HepG2 (cell line): ENCODE data around the gene HEY2. TPM values are rescaled to one million over a fixed set of nuclear protein-coding genes. Genes with fewer than 3 reads are reported as not detected.
A peak's percentile ranks its signal among the peaks of the same experiment; 100 is the strongest.

Source experiments
- ATF6 ChIP-seq: sonication (generic); formaldehyde crosslinking; conservative IDR thresholded peaks from 2 replicates; pipeline ENCODE4 v1.4.0; 2020; ENCODE audit warnings: missing genetic modification reagents
- FOXC1 ChIP-seq: sonication (generic); formaldehyde crosslinking; IDR thresholded peaks from 2 replicates; pipeline ENCODE4 v1.8.0; 2022; ENCODE audit warnings: mild to moderate bottlenecking, missing genetic modification reagents, borderline replicate concordance
- FOXP1 ChIP-seq, 2 experiments: fragments of 450-650 bp in 1 of 2; IDR thresholded peaks; 2 replicates each; pipeline ENCODE4 v1.6.1; 2017 to 2018; ENCODE audit warnings: antibody characterized with exemption in 1 of 2
- GRHL1 ChIP-seq: sonication (generic); formaldehyde crosslinking; conservative IDR thresholded peaks from 2 replicates; pipeline ENCODE4 v1.8.0; 2022; ENCODE audit warnings: missing genetic modification reagents
- HIVEP1 ChIP-seq: sonication (generic); formaldehyde crosslinking; IDR thresholded peaks from 2 replicates; pipeline ENCODE4 v1.4.0; 2020; ENCODE audit warnings: mild to moderate bottlenecking, missing genetic modification reagents
- HMGXB4 ChIP-seq, 2 experiments: sonication (generic) in 1 of 2; formaldehyde crosslinking in 1 of 2; IDR thresholded peaks; 2 replicates each; pipeline versions ENCODE4 v1.4.0 to v1.6.1; 2018 to 2020; ENCODE audit warnings: missing genetic modification reagents in 2 of 2, borderline replicate concordance in 1 of 2, low read depth in 1 of 2, mild to moderate bottlenecking in 1 of 2, missing biosample characterization in 1 of 2
- KLF11 ChIP-seq: IDR thresholded peaks from 2 replicates; pipeline ENCODE4 v1.6.1; 2016; ENCODE audit warnings: missing compliant biosample characterization
- MTERF4 ChIP-seq: sonication (generic); formaldehyde crosslinking; IDR thresholded peaks from 2 replicates; pipeline ENCODE4 v1.8.0; 2023; ENCODE audit warnings: mild to moderate bottlenecking, missing genetic modification reagents
- MXD3 ChIP-seq: IDR thresholded peaks from 2 replicates; pipeline ENCODE4 v1.6.1; 2016; ENCODE audit warnings: mild to moderate bottlenecking, missing biosample characterization, missing genetic modification reagents
- PAWR ChIP-seq: sonication (generic); formaldehyde crosslinking; IDR thresholded peaks from 2 replicates; pipeline ENCODE4 v1.4.0; 2020; ENCODE audit warnings: missing genetic modification reagents, mild to moderate bottlenecking, borderline replicate concordance
- TBP ChIP-seq: sonication (generic); formaldehyde crosslinking; IDR thresholded peaks from 2 replicates; pipeline ENCODE4 v1.5.0; 2020; ENCODE audit warnings: missing genetic modification reagents
- TCF7L2 ChIP-seq: IDR thresholded peaks from 2 replicates; pipeline ENCODE4 v1.6.1; 2011; ENCODE audit warnings: mild to moderate bottlenecking, low read depth, low read length, moderate library complexity
- U2AF1 ChIP-seq: fragments of 200-400 bp; formaldehyde crosslinking; optimal IDR thresholded peaks from 2 replicates; pipeline ENCODE3; 2017; ENCODE audit warnings: mild to moderate bottlenecking, low read depth, low read length
- XRCC5 ChIP-seq: fragments of 200-400 bp; formaldehyde crosslinking; optimal IDR thresholded peaks from 2 replicates; pipeline ENCODE3; 2017; ENCODE audit warnings: mild to moderate bottlenecking, low read length
- ZBTB43 ChIP-seq: sonication (generic); formaldehyde crosslinking; conservative IDR thresholded peaks from 2 replicates; pipeline ENCODE4 v1.4.0; 2020; ENCODE audit warnings: missing genetic modification reagents
- ZFP82 ChIP-seq: sonication (generic); formaldehyde crosslinking; IDR thresholded peaks from 2 replicates; pipeline ENCODE4 v1.5.1; 2020; ENCODE audit warnings: mild to moderate bottlenecking, missing genetic modification reagents, borderline replicate concordance
- ZFYVE20 ChIP-seq: sonication (generic); formaldehyde crosslinking; IDR thresholded peaks from 2 replicates; pipeline ENCODE4 v1.8.0; 2023; ENCODE audit warnings: low read depth, mild to moderate bottlenecking, moderate library complexity, missing genetic modification reagents, borderline replicate concordance
- ZMYM4 ChIP-seq: sonication (generic); formaldehyde crosslinking; IDR thresholded peaks from 2 replicates; pipeline ENCODE4 v1.8.1; 2023; ENCODE audit warnings: mild to moderate bottlenecking, missing genetic modification reagents
- ZNF841 ChIP-seq: sonication (generic); formaldehyde crosslinking; IDR thresholded peaks from 2 replicates; pipeline ENCODE4 v1.8.1; 2023; ENCODE audit warnings: missing genetic modification reagents, borderline replicate concordance
- ZSCAN29 ChIP-seq: sonication (generic); formaldehyde crosslinking; conservative IDR thresholded peaks from 2 replicates; pipeline ENCODE4 v1.4.0; 2020; ENCODE audit warnings: mild to moderate bottlenecking, missing genetic modification reagents
- polyA plus RNA-seq, 8 experiments: library from polyadenylated mRNA; depleted of rRNA in 3 of 8; stranded (reverse) in 7 of 8; unstranded in 1 of 8; fragments of >200 nt; fragmentation: Illumina TruSeq in 4 of 8; extraction: Trizol in 4 of 8; gene quantifications; 2 replicates each; pipeline versions ENCODE4 v1.2.1 to v1.2.3, GENCODE V29; 2011 to 2016; ENCODE audit warnings: low read depth in 4 of 8, missing spikeins in 1 of 8, mixed read lengths in 1 of 8; ENCODE audit not compliant: insufficient read depth in 1 of 8
- total RNA-seq, 5 experiments: library from RNA; depleted of rRNA; stranded (reverse); fragments of >200 nt; fragmentation: Illumina TruSeq; extraction: Trizol; gene quantifications; 2 replicates each; pipeline ENCODE4 v1.2.3, GENCODE V29; 2016; ENCODE audit warnings: low read depth in 1 of 5

HEY2 gene
- total and polyA plus RNA-seq, 2 of the 13 experiments (the other 11 are each of a cell fraction or from before 2014, with no cell fraction given): 0.04 TPM

GRCh38 chr6:125749865-125750691 lies 646 bp downstream of the HEY2 start (continued):
- 0 out of 2 replicates have a peak, but pooled peaks have one; percentile 21 for TF ChIP-seq MXD3 (CRISPR knock-in tag)
- no peak for TF ChIP-seq KLF11 (CRISPR knock-in tag)
- no peak for TF ChIP-seq FOXC1 (CRISPR knock-in tag)
- TF ChIP-seq ZNF841 (CRISPR knock-in tag): no peak
- no peak for TF ChIP-seq GRHL1 (CRISPR knock-in tag)
- no peak for TF ChIP-seq ZFYVE20 (CRISPR knock-in tag)
- no peak for TF ChIP-seq TCF7L2
- no peak for TF ChIP-seq FOXP1 (IDR thresholded peaks at IDR 0.05)
- TF ChIP-seq FOXP1 (CRISPR knock-in tag; IDR thresholded peaks at IDR 0.05): no peak
- no peak for TF ChIP-seq PAWR
- no peak for TF ChIP-seq XRCC5
- TF ChIP-seq ZSCAN29 (CRISPR knock-in tag): no peak
- no peak for TF ChIP-seq U2AF1
- no peak for TF ChIP-seq ZBTB43
- TF ChIP-seq TBP (CRISPR knock-in tag): no peak
- no peak for TF ChIP-seq ZMYM4 (CRISPR knock-in tag)
- TF ChIP-seq HIVEP1 (CRISPR knock-in tag): peak; percentile 71; the same call in 1 of the 2 replicates
- TF ChIP-seq MTERF4 (CRISPR knock-in tag): 0 out of 2 replicates have a peak, but pooled peaks have one; percentile 48
- TF ChIP-seq HMGXB4 (CRISPR knock-in tag; IDR thresholded peaks at IDR 0.05; ENCODE audit: borderline replicate concordance in 1 of 2, low read depth in 1 of 2): 0 out of 4 replicates have a peak, but pooled peaks of 1 of the 2 experiments have one; percentile 6
- TF ChIP-seq ATF6 (CRISPR knock-in tag): no peak
- no peak for TF ChIP-seq ZFP82 (CRISPR knock-in tag)
